Brain microvascular endothelial cell (primary cell): Measurements from ENCODE around the gene UBE3B.

ENCODE experiments used
- DNase-seq: peaks from one replicate; pipeline ENCODE4 v3.0.0-alpha.2; 2020
- H3K27ac ChIP-seq: fragments of 250-450 bp; sonication (Bioruptor Pico); 2 replicates; pipeline ENCODE4 v1.5.1; 2020; ENCODE audit warnings: mild to moderate bottlenecking, moderate library complexity
- H3K27me3 ChIP-seq: fragments of 250-450 bp; sonication (Bioruptor Pico); replicated peaks from 2 replicates; pipeline ENCODE4 v1.5.1; 2020; ENCODE audit warnings: mild to moderate bottlenecking
- H3K36me3 ChIP-seq: fragments of 250-450 bp; sonication (Bioruptor Pico); replicated peaks from 2 replicates; pipeline ENCODE4 v1.5.1; 2020; ENCODE audit warnings: mild to moderate bottlenecking
- H3K4me3 ChIP-seq: 2 replicates; pipeline ENCODE4 v1.5.1; 2011; ENCODE audit warnings: low read depth, mild to moderate bottlenecking, control low read depth, low read length, moderate library complexity
- in situ Hi-C: cut with HindIII; loops from 2 replicates; pipeline ENCODE4 v1.10.0; 2017; ENCODE audit warnings: low sequenced_read_pairs, low pct_ligation_motif_present
- TF ChIP-seq, protein P1 (sequence below): IDR thresholded peaks from 2 replicates; pipeline ENCODE4 v1.5.1; 2011; ENCODE audit warnings: low read depth, mild to moderate bottlenecking, moderate library complexity, low read length, control low read depth, inconsistent platforms; ENCODE audit errors: missing control alignments

UBE3B gene

DNA sequence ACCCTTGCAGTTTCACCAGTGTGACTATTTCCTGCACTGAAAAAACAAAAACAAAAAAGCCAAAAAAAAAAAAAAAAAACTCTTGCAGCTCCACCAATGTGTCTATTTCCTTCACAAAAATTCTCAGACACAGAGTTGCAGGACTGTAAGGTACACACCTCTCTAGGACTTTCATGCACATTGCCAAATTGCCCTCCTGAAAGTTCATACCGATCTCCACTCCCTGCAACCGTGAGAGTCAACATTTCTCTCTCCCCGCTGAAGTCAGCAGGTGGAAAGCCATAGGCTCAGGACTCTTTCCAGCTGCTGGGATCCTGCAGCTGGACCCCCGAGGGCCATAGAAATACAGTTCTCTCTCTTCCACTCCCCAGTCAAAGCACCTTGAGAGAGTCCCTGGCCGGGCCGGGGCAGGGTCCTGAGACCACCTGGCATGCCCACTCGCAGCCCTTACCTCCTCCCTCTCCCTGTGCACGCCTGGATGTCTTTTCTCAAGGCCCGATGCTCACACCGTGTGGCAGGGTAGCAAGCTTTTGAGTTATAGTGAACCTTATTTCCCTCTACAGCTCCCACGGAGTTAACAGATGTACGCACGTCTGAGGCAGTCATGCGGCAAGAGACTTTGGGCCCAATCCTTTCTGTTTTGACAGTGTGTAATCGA is 72.3 kb downstream of the UBE3B start:
- DNase-seq: no peak
- no peak overlapping the region for H3K27ac ChIP-seq
- no peaks in the 10 kb centered on the region for H3K36me3 ChIP-seq
- TF ChIP-seq, protein P1, sequence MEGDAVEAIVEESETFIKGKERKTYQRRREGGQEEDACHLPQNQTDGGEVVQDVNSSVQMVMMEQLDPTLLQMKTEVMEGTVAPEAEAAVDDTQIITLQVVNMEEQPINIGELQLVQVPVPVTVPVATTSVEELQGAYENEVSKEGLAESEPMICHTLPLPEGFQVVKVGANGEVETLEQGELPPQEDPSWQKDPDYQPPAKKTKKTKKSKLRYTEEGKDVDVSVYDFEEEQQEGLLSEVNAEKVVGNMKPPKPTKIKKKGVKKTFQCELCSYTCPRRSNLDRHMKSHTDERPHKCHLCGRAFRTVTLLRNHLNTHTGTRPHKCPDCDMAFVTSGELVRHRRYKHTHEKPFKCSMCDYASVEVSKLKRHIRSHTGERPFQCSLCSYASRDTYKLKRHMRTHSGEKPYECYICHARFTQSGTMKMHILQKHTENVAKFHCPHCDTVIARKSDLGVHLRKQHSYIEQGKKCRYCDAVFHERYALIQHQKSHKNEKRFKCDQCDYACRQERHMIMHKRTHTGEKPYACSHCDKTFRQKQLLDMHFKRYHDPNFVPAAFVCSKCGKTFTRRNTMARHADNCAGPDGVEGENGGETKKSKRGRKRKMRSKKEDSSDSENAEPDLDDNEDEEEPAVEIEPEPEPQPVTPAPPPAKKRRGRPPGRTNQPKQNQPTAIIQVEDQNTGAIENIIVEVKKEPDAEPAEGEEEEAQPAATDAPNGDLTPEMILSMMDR: no peak
- H3K27me3 ChIP-seq: peaks cover 1% of the 10 kb centered on the region
- in situ Hi-C loops: no loop called here
- H3K4me3 ChIP-seq: no peak overlapping the region

DNA sequence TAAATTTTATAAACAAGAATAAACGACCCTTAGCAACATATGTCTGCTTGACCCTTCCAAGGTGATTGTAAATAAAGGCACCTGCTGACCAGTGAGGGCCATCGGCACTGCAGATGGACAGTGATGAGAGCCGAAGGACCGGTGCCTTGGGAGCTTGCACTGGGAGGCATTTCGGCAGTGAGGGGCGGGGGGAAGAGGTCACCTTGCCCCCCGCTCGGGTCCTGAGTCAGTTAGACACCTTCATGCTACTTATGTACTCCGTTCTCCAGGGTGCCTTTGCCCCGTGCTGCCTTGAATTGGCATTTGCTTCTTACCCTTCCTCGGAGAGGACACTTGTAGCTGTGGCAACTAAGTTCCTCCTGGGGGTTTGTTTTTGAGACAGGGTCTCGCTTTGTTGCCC is 72.8 kb downstream of the UBE3B start:
- in situ Hi-C loops: no loop called here
- DNase-seq: no peak
- Histone ChIP-seq H3K27me3 (peaks cover 3% of the 10 kb centered on the region), H3K4me3 (no peak overlapping the region), H3K27ac (no peak overlapping the region), H3K36me3 (no peaks in the 10 kb centered on the region)
- TF ChIP-seq, protein P1: no peak

DNA sequence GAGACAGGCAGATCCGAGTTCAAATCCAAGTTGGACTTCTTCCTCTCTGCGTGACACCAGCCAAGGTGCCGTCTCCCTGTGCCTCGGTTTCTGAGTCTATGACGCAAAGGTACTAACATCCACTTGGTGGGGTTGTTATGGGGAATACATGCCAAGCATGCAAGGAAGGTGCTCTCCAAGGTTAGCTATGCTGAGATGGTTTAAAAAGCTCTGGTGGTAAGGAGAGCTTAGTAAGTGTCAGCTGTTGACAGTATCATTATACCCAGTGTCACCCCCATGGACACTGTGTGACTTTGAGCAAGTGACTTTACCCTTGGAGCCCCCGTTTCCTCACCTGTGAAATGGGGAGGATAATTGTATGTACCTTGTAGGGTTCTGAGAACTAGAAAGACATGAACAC is 73.7 kb downstream of the UBE3B start:
- H3K4me3 ChIP-seq: no peak overlapping the region
- H3K36me3 ChIP-seq: no peaks in the 10 kb centered on the region
- in situ Hi-C loops: no loop called here
- no peak for DNase-seq
- TF ChIP-seq, protein P1: no peak
- H3K27me3 ChIP-seq: peaks cover 3% of the 10 kb centered on the region
- no peak overlapping the region for H3K27ac ChIP-seq

DNA sequence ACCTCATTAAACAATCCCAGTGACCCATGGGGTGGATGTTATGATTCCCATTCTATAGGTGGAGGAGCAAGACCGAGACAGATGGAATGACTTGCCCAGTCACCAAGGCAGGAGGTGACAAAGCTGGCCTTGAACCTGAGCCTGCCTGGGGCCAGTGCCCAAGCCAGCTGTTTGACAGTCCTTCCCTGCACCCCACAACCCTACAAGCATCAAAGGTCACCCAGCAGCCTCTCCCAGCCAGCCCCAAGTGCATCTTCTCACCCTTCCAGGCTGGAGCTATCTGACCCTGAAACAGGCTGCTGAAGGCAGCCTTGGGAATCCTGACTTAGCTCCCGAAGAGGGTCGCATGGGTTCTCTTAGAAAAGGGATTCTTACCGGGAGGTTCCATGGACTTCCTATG is 75.5 kb downstream of the UBE3B start:
- TF ChIP-seq, protein P1: no peak
- no peak for DNase-seq
- no peaks in the 10 kb centered on the region for H3K36me3 ChIP-seq
- in situ Hi-C loops: no loop called here
- no peak overlapping the region for H3K4me3 ChIP-seq
- peaks cover 3% of the 10 kb centered on the region for H3K27me3 ChIP-seq
- H3K27ac ChIP-seq: no peak overlapping the region

DNA sequence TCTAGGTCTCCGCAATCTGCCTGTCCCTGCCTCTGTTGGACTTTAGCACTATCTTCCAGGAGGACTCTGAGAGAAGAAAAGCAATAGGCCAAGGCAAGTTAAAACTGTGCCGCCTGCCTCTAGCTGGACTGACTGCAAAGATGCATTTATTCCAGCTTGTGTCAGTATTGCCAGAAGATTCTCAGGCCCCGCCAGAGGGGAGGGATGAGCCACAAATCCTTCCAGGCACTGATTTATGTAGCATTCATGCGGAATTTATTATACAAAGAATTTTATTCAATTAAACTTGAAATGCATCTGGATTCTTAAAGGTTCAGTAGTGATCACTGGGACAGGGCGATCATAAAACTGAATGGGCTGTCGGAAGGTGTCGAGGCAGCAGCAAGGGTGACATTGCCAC is 76.0 kb downstream of the UBE3B start:
- no peak for DNase-seq
- H3K27me3 ChIP-seq: peaks cover 3% of the 10 kb centered on the region
- H3K27ac ChIP-seq: no peak overlapping the region
- in situ Hi-C loops: no loop called here
- TF ChIP-seq, protein P1: no peak
- no peak overlapping the region for H3K4me3 ChIP-seq
- H3K36me3 ChIP-seq: no peaks in the 10 kb centered on the region

DNA sequence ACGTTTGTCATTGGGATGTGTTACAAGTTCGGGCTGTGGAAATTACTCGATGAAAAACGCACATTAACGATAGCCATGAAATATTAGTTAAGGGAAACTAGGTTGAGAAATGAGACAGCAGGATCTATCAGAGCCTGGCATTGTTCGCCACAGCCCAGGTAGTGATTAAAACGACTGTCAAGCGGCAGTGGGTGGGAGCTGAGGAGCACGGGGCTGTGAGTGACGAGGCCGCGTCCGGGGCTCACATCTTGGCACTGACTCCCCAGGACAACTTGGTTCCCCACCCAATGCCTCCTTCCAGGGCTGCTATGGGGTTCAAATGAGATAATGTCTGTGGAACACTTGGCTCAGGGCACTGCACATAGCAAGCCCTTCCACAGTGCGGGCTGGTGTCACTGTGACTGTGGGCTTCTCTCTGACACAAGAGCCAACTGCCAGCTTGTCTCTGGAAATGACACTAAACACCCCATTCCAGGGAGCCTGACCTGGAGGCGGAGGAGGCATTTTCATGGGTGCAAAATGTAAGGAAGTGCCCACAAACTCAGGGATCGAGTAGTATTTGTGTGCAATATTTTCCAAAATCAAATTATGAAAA is 76.6 kb downstream of the UBE3B start:
- in situ Hi-C loops: no loop called here
- TF ChIP-seq, protein P1: no peak
- peaks cover 3% of the 10 kb centered on the region for H3K27me3 ChIP-seq
- H3K27ac ChIP-seq: no peak overlapping the region
- no peak overlapping the region for H3K4me3 ChIP-seq
- no peaks in the 10 kb centered on the region for H3K36me3 ChIP-seq
- DNase-seq: no peak
